ELF-1 (cell line): Measurements from ENCODE around the gene NUDT3.
A peak's percentile ranks its signal among the peaks of the same experiment; 100 is the strongest.
"Not testable (repeated sequence)": the region's sequence is repeated elsewhere in the genome, so short reads cannot be mapped to it uniquely, and the experiment has no call there.

Experiments used
- DNase-seq: peaks from one replicate; pipeline ENCODE4 v3.0.0-alpha.2; 2016; ENCODE audit warnings: low read depth, low spot score

NUDT3 gene

DNA sequence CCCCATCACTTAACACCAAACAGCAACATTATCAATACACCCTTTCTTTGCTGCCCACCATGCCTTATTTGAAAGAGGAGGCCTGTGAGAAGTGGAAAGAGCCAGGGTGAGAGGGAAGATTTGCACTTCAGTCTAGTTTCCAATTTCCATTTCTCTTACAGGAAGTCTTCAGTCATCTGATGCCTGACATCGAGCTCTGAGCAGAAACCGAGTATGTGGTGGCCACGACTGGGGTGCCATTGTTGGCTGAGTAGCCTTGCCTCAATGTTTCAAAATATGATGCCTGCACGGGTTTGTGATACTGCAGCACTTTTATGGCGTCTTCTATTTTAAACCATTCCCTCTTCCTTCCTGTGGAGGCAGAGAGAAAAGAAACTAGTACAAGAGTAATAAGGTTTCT lies 103.9 kb downstream of the NUDT3 start:
- DNase-seq: no peak

- DNase-seq: no peak
Observed at GRCh38 chr6:34285448-34286164, 106.9 kb downstream of the NUDT3 start.

DNA sequence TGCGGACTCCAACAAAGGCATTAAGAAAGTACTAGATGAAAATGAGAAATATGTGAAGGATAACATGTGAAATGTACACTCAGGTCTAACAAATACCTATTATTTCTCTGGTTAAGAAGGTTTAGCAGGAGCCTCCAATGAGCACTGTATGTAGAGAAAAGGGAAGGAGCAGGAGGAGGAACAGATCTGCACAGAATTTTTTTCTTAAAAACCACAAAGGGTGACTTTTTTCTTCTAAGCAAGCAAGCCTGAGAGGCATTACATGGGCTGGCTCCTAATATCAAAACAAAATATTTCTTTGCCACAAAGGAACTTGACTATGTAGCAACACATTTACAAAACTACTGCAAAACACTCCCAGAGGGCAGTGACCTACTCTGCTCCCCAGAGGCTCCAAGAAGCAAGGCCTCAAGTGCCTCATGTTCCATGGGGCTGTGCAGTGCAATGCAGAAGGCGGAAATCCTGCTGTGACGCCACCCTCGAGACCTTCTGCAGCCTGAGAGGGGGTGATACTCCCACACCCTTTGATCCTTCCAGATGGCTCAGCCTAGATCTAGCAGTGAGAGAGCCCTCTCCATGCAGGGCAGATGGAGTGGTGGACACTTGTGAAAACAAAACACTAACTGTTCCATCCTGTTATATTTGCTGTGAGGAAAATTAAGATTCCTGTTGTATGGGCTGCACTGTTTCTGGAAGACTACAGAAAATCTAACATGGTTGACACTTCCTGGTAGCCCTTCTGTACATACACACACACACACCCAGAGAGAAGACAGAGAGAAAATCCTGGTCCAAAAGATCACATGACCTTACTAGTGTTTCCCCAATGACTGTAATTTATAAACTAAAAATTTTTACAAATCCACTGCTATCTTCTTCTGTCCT lies 107.7 kb downstream of the NUDT3 start:
- no peak for DNase-seq

- no peak for DNase-seq
Observed at GRCh38 chr6:34281702-34282334, 110.7 kb downstream of the NUDT3 start.

DNA sequence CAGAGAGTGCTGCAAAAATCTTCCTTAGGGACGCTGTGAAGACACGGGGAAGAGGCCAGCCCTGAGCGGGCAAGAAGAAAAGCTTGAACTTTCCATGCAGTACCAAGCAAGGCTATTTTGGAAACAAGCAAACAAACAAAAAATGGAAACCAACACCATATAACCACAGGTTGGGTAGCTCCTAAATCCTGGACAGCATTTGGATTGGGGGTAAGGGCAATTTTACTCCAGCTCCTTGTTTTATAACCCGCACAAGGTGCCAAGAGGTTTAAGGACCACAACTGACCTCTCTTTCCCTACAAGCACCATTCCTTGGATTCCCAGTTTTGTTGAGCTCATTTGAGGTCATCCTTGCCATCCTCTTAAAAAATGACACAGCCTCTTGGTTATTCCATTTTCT lies 112.3 kb downstream of the NUDT3 start:
- DNase-seq: no peak

- no peak for DNase-seq
Observed at GRCh38 chr6:34278833-34279232, 113.6 kb downstream of the NUDT3 start.

- no peak for DNase-seq
Observed at GRCh38 chr6:34277763-34278112, 114.7 kb downstream of the NUDT3 start.

- no peak for DNase-seq
Observed at GRCh38 chr6:34276881-34277762, 115.3 kb downstream of the NUDT3 start.

GRCh38 chr6:34276191-34276590 lies 116.3 kb downstream of the NUDT3 start:
- no peak for DNase-seq

GRCh38 chr6:34275128-34275804 lies 117.2 kb downstream of the NUDT3 start:
- no peak for DNase-seq

DNA sequence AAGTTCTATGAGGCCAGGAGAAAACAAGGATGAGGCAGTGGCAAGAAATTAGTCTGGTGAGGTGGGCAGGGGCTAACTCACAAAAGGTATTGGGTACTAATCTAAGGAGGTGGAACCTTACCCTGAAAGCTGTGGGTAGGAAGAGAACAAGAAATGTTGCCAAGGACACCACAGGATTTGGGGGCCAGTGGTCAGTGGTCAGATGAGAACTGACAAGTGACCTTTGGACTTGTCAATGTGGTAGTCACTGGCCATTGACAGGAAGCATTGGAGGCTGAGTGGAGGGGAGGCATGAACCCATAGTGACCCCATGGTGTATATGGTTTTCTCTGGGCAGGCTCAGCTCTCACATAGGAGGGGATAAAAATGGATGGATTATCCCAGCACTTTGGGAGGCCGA lies 118.3 kb downstream of the NUDT3 start:
- DNase-seq: no peak

GRCh38 chr6:34273242-34273805 lies 119.1 kb downstream of the NUDT3 start:
- peak; percentile 29 for DNase-seq

- peak; percentile 46 for DNase-seq
Observed at GRCh38 chr6:34272013-34272926, 120.2 kb downstream of the NUDT3 start.

- not testable (repeated sequence) for DNase-seq
Observed at GRCh38 chr6:34269658-34270341, 122.7 kb downstream of the NUDT3 start.

GRCh38 chr6:34269132-34269531 lies 123.3 kb downstream of the NUDT3 start:
- DNase-seq: not testable (repeated sequence)

GRCh38 chr6:34267746-34268145 lies 124.7 kb downstream of the NUDT3 start:
- DNase-seq: no peak

DNA sequence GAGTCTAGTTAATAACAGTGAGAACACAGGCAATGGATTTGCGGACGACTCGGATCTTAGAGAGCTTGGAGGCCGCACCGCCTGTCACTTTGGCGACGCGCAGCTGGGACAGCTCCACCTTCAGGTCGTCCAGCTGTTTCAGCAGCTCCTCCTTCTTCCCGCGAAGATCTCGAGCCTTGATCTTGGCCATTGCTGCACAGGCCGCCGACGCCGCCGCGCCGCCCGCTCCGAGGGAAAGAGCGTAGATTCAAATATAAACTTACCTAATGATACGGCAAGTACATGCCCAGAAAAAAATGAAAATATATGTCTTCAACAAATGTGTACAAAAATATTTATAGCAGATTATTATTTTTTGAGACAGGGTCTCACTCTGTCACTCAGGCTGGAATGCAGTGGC lies 129.0 kb downstream of the NUDT3 start:
- not testable (repeated sequence) for DNase-seq

DNA sequence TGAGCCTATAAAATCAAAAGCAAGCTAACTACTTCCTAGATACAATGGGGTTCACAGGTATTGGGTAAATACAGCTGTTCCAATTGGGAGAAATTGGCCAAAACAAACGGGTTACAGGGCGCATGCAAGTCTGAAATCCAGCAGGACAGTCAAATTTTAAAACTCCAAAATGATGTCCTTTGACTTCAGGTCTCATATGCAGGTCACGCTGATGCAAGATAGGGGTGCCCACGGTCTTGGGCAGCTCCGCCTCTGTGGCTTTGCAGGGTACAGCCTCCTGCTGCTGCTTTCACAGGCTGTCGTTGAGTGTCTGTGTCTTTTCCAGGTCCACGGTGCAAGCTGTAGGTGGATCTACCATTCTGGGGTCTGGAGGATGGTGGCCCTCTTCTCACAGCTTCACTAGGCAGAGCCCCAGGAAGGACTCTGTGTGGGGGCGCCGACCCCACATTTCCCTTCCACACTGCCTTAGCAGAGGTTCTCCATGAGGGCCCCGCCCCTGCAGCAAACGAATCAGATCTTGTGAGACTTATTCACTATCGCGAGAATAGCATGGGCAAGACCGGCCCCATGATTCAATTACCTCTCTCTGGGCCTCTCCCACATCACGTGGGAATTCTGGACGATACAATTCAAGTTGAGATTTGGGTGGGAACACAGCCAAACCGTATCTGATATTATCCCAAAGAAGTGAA lies 131.7 kb downstream of the NUDT3 start:
- DNase-seq: no peak
